GM18505 (cell line): ENCODE data around the gene POLD4.

Experiments
- ATAC-seq: cut with Tn5 transposase; IDR thresholded peaks from one replicate; pipeline ENCODE4 v1.9.1; 2021; ENCODE audit not compliant: unreplicated experiment
- POLR2A ChIP-seq: IDR thresholded peaks from 4 replicates; pipeline ENCODE4 v1.6.1; 2011; ENCODE audit warnings: borderline replicate concordance; ENCODE audit not compliant: insufficient read depth, insufficient read length; ENCODE audit errors: extremely low read depth

POLD4 gene

GRCh38 chr11:67357831-67358670, 4.7 kb upstream of the POLD4 start:
- ATAC-seq = no peak
- no peak for TF ChIP-seq POLR2A

GRCh38 chr11:67356864-67357561, 3.7 kb upstream of the POLD4 start:
- no peak for TF ChIP-seq POLR2A
- no peak for ATAC-seq

- ATAC-seq = no peak
- no peak for TF ChIP-seq POLR2A
Observed at GRCh38 chr11:67356387-67356863, 3.1 kb upstream of the POLD4 start.

GRCh38 chr11:67355794-67356386, 2.5 kb upstream of the POLD4 start:
- ATAC-seq = no peak
- no peak for TF ChIP-seq POLR2A

GRCh38 chr11:67355023-67355793, 1.9 kb upstream of the POLD4 start:
- TF ChIP-seq POLR2A = no peak

GRCh38 chr11:67354075-67355022, 1.0 kb upstream of the POLD4 start:
- TF ChIP-seq POLR2A = peak; percentile 17
- ATAC-seq = peak; percentile 3

More at GRCh38 chr11:67355023-67355793, 1.9 kb upstream of the POLD4 start:
- no peak for ATAC-seq

GRCh38 chr11:67352546-67353316, 615 bp downstream of the POLD4 start:
- peak; percentile 7 for ATAC-seq
- no peak for TF ChIP-seq POLR2A

- ATAC-seq = no peak
- no peak for TF ChIP-seq POLR2A
Observed at GRCh38 chr11:67351275-67352005, 1.9 kb downstream of the POLD4 start.

- ATAC-seq = no peak
- TF ChIP-seq POLR2A = peak; percentile 14
Observed at GRCh38 chr11:67349928-67350465, 3.3 kb downstream of the POLD4 start.

- TF ChIP-seq POLR2A = peak; percentile 17
- no peak for ATAC-seq
Observed at GRCh38 chr11:67349457-67349856, 3.9 kb downstream of the POLD4 start.

GRCh38 chr11:67349036-67349435, 4.3 kb downstream of the POLD4 start:
- no peak for ATAC-seq
- TF ChIP-seq POLR2A = no peak
